Esophagus squamous epithelium (tissue), 4 donors: Measurements from ENCODE around the gene ADAMTSL2.

Experiments used
- CTCF ChIP-seq, 6 experiments: fragments of 450-650 bp in 4 of 6; fragments of 200-600 bp in 2 of 6; sonication (generic) in 2 of 6; IDR thresholded peaks; one replicate each; pipeline ENCODE4 v1.5.1; 2016 to 2019; ENCODE audit warnings: antibody characterized with exemption in 6 of 6, mild to moderate bottlenecking in 4 of 6, moderate library complexity in 4 of 6
- POLR2A ChIP-seq, 4 donors: fragments of 450-650 bp; IDR thresholded peaks; one replicate each; pipeline ENCODE4 v1.6.1; 2017; ENCODE audit warnings: antibody characterized with exemption in 4 of 4, mild to moderate bottlenecking in 4 of 4, moderate library complexity in 3 of 4

GRCh38 chr9:133607381-133607780 lies 72.9 kb downstream of the ADAMTSL2 start:
- TF ChIP-seq POLR2A (IDR thresholded peaks at IDR 0.05) = no peak
- TF ChIP-seq CTCF (IDR thresholded peaks at IDR 0.05) = no peak
